G401.6 (cell line): ENCODE results near the gene CDH20.

Experiments
- FAIRE-seq: peaks from 2 replicates; lab custom pipeline; 2012; peaks lifted over from hg19 to GRCh38; lab: Jason Lieb, UNC

CDH20 gene

GRCh38 chr18:61333271-61333745, at the start of gene CDH20:
TSS of gene CDH20 (plus strand) at chr18:61333430.
- no peak for FAIRE-seq

GRCh38 chr18:61284039-61284438, 49.2 kb upstream of the CDH20 start:
- FAIRE-seq: no peak

DNA sequence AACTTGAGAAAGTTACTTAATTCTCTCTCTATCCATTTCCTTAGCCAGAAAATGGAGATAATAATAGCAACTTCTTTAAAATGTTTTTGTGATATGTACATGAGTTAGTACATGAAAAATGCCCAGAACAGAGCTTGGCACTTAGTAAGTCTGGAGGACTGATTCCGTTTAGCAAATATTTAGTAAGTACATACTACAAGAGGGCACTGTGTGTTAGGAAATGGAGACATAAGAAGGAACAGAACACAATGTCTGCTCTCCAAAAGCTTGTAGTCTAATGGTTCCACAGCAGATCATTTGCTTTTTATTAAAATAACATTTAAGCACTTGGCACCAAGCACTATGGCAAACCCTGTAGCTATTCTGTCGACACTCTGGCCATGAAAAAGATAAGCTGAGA, 47.5 kb upstream of the CDH20 start:
- no peak for FAIRE-seq

GRCh38 chr18:61286867-61287266, 46.4 kb upstream of the CDH20 start:
- no peak for FAIRE-seq

DNA sequence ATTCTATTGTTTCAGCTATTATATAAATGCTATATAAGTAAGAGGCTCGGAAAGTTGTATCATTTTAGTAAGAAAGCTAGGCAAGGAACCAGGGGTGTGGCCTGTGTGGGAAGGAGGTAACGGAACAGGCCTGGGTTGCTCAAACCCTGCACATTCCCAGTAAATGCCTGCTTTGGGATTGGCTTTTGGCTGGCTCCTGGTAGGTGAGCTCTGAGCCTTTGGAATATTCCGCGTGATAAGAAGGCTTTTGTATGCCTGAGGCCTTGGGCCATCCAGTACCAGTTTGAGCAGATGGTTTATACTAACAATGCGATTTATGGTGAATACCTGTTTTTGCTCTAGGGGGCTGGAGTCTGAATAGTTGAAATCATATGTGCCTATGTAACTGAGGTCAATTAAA, 42.6 kb upstream of the CDH20 start:
- FAIRE-seq: no peak

DNA sequence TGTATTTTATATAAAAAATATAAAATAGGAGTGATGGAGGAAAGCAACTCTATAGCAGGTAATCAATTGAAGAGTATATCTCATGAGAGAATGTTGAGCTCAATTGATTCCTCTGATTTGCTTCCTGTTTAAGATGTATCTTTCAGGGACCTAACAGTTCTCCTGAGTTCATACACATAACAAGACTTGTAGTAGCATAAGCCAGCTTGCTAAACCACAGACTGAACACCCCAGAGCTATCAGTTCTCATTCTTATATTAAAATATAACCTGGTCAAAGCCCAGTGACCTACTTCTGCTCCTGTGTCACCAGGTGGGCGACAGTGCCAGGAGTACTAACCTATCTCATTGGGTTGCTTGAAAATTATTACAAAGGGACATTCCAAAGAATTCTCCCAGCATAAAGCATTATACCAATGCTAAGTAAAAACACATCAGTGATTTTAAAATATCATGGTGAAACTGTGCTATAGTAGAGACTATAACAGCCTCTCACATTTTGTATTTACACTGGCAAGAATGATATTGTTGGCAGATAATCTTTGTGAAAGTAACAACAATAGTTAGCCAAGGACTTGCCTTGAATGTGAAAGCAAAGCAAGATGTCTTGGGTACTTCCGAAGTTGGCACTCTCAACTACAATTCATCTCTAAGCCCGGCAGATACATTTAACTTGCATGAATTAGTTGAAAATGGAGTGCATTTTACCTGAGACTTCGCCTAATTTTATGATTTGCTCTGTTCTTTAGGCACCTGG, 40.8 kb upstream of the CDH20 start:
- FAIRE-seq: no peak

DNA sequence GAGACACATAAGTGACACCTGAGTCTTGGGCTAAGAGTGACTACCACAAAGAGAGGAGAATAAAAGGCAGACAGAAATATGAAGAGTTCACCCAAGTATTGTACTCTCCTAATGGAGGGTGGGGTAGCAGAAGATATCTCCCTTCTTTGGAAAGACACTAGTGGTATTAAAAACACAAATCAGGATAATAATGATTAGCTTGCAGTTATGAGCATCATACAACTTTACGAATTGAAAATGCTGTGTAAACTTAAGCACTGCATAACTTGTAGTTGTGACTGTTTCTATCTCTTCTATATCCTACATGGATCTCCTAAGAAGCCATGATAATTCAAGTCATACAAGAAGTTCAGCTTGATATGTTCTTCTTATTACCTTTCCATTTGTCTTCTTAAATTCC, 38.1 kb upstream of the CDH20 start:
- no peak for FAIRE-seq

- no peak for FAIRE-seq
These were observed 25.2 kb upstream of the CDH20 start for GRCh38 chr18:61308004-61308403.

DNA sequence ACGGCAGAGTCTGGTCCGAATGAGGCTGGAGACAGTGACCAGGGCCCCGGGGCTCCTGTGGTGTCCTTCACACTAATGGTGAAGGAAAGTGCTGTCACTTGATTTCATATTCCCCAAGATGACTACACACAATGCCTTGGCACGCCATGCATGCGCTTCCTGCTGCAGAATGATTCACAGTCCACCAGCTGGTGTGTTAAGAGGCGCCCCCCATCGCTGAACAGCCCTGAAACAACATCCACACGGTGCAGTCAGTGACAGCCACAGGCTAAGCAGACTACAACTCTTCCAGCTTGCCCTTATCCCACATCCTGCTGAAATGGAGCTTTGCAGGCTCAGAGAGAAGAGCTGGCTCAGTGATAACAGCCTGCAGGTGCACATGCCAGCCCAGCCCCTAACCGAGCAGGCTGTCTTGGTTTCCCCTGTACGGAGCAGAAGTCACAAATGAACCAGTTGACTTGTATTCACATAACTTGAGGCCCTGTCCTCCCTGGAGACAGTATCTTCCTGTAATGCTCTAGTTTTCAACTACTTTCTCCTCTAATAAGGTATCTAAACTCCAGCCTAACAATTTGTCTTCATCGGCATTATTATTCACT, 24.3 kb upstream of the CDH20 start:
- FAIRE-seq: no peak

- no peak for FAIRE-seq
These were observed 10.9 kb upstream of the CDH20 start for GRCh38 chr18:61322265-61322873.

DNA sequence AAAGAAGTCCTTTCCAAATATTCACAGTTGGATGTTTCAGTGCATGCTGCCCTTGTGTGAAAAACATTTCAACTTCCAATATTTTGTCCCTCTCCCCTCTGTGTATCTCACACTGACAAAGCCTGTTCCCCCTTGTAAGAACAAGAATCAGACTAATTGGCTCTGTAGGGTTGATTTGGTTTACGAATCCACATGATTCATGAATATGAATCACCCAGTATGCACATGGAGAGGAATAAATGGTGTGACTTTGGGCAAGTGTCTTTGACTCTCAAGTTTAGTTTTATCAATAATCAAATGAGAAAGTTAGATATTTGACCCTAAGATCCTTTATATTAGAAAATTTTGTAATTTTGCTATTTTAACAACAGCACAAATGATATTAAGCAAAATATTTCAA, 9.3 kb upstream of the CDH20 start:
- no peak for FAIRE-seq

DNA sequence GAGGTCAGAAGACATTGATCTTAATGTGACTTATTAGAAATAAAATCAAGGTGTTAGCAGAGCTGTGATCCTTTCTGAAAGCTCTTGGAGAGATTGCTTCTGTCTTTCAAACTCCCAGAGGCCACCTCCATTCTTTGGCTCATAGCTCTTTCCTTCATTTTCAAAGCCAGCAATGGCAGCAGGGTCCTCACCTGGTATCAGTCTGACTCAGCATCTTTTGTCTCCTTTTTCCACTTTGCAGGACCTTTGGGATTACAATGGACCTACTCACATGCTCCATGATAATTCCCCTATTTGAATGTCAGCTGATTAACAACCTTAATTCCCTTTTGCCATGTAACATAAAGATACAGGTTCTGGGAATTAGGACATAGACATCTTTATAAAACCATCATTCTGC, 6.8 kb upstream of the CDH20 start:
- no peak for FAIRE-seq

DNA sequence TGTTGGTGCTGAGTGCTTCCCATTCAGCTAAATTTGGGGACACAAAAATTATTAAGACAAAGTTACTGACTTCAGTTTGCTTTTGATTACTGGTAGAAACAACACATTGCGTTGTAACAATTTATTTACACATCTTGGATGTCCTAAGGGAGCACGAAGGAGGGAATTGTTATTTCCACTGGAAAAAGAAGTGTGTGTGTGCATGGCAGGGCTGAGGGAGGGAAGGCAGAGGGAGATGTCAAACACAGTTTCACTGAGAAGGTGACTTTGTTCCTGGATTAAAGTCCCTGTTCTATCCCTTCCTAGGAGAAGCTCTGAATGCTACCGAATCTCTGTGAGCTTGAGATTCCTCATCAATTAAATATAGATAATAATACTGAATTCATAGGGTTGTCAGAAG, 3.8 kb upstream of the CDH20 start:
- FAIRE-seq: no peak

- FAIRE-seq: no peak
These were observed 2.2 kb upstream of the CDH20 start for GRCh38 chr18:61331051-61331450.

DNA sequence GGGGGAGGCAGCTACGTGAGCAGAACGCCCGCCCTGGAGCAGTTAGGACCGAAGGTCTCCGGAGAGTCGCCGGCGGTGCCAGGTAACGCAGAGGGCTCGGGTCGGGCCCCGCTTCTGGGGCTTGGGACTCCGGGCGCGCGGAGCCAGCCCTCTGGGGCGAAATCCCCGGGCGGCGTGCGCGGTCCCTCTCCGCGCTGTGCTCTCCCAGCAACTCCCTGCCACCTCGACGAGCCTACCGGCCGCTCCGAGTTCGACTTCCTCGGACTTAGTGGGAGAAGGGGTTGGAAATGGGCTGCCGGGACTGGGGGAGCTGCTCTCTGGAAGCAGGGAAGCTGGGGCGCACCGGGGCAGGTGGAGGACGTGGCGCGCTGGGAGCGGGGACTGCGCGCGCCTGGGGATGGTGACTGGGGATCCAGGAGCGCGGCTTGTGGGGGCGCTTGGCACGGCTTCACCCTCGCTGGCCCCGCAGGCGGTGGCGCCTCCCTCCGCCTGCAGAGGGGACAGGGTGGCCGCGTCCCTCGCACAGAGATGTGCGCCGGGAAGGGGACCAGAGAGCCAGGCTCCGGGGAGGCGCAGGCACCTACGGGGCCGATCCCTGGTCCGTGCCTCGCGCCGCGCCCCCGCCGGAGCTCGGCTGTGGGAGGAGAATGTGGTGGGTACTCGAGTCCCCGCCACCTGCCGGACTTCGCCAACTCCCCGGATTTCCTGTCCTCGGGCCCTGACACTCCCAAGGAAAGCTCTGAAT, 688 bp downstream of the CDH20 start:
- FAIRE-seq: no peak

DNA sequence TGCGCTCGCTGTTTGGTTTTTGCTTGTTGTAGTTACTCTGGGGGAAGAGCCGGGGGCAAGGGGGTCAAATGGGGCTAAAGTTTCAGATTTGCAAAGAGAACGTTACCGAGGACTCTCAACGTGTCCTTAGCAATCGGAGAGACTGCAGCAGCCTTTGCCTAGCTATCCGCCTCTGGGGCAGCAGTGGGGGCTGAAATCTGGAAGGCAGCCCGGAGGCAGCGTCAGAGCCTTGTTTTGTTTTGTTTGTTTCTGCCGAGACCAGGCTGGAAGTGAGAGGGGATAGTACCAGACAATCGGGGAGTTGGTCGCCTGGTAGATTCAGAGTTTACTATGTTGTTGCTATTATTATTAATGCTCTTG, 1.2 kb downstream of the CDH20 start:
- no peak for FAIRE-seq

- FAIRE-seq: no peak
These were observed 1.9 kb downstream of the CDH20 start for GRCh38 chr18:61334951-61335683.

DNA sequence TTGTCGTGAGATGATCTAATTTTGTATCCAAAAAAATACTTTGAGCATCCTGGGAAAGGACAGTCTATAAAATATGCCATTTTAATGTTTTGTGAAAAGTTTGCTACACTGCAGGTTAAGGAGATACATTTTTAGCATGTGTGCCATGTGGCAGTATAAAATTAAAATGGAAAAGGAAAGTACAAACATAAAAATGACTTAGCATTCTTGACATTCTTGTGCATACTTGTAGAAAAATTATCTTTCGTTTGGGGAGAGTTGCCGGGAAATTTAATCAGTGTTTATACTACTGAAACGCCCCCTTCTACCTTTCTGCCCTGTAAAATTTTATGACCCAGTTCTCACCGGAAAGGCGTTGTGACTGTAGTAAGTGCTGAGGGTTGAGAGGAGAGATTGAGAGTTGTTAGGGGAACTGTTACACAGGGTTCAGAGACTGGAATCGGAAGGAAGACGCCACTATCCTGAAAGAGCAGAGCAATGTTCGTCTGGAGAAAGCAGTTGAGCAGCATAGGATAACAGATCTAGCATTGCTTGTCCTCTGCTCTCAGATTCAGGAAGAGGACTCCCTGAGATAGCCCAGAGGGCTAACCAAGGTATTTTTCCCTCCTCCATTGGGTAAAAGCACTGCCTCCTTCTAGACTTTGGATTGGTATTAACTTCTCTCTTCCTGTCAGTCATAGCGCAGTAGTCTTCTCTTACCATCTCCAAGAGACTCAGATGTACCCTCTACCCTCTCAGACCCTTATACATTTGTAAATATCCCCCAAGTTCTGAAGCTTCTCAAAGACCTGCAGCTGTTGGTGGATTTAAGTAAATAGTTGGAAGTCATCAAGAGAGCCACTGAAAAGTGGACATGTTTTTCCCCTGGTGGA, 2.7 kb downstream of the CDH20 start:
- FAIRE-seq: no peak

GRCh38 chr18:61336766-61337165, 3.5 kb downstream of the CDH20 start:
- no peak for FAIRE-seq

DNA sequence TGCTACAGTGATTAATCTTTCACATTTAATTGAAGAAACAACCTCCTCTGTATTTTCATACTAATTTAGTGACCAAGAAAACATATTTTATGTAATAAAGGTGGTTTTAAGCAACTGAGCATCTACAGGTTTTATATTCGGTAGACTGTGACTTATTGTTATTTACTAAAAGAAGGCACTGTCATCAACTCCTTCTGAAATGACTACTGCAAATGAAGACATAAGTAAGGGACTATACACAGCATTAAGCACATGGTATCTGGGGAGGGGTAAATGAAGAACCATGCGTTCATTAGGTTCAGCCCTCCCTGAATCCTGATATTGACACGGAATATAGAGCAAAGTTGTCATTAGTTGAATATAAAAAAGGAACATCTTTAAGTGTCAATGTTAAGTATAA, 4.3 kb downstream of the CDH20 start:
- no peak for FAIRE-seq

DNA sequence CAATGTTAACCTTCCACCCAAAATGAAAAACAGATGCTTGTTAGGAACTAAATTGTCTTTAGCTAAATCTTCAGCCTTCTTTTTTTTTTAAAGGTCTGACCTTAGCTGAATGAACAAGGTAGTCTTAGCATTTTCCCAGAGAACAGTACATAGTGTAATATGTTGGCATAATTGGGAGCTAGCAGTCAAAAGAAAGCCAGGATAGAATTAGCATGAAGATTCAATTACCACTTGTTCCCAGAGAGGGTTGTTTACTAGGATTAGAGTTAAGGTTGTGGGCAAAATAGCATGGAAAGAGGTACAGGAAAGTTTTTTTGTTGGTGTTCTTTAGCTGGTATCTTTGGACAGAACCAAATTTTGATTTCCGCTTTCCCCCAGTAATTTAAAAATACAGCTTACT, 6.9 kb downstream of the CDH20 start:
- FAIRE-seq: no peak
